Measurements from ENCODE around the gene SGSH. TPM values are rescaled to one million over a fixed set of nuclear protein-coding genes. Genes with fewer than 3 reads are reported as not detected.

SGSH gene
- total RNA-seq, 1 donor from 2014 or later, result 8.5 TPM

Other genes starting within 250 kb of the SGSH start
- 31.2 and 48.8 TPM in 2 replicates for gene TBC1D16, start 184.5 kb downstream of the SGSH start, total RNA-seq
- gene CCDC40, start 183.7 kb downstream of the SGSH start, total RNA-seq, result 0.87 and 4.0 TPM in 2 replicates
- gene GAA, start 118.8 kb downstream of the SGSH start, total RNA-seq, result 13.1 and 31.3 TPM in 2 replicates
- gene EIF4A3, start 73.2 kb downstream of the SGSH start, total RNA-seq, result 66.5 and 96.6 TPM in 2 replicates
- gene CARD14, start 50.3 kb downstream of the SGSH start, total RNA-seq, result 0.22 and 0.40 TPM in 2 replicates
- gene SLC26A11, start 94 bp upstream of the SGSH start, total RNA-seq, result 5.9 and 8.1 TPM in 2 replicates
- 61.0 and 84.5 TPM in 2 replicates for gene RNF213, start 40.5 kb upstream of the SGSH start, total RNA-seq
- 13.1 and 15.3 TPM in 2 replicates for gene ENDOV, start 194.8 kb upstream of the SGSH start, total RNA-seq